Islet precursor cell (in vitro differentiated cells): ENCODE results near the gene WNT7A.
A peak's percentile ranks its signal among the peaks of the same experiment; 100 is the strongest.

Experiments used
- DNase-seq: peaks from one replicate; pipeline ENCODE4 v3.0.0-alpha.2; 2018

The WNT7A gene

GRCh38 chr3:13767896-13768295 is 112.0 kb downstream of the WNT7A start:
- DNase-seq: peak; percentile 54

- DNase-seq: no peak
Measured at GRCh38 chr3:13767030-13767429, 112.8 kb downstream of the WNT7A start.
